Stimulated activated CD4-positive, alpha-beta T cell treated with anti-CD3 and anti-CD28 coated beads, Interleukin-12 subunit alpha, Interleukin-12 subunit beta, amount 100 ng/mL, for 24 hours (primary cell): ENCODE results near the gene SNX30.

Experiments
- DNase-seq, 2 experiments: peaks; one replicate each; pipeline ENCODE4 v3.0.0-alpha.2; 2020; ENCODE audit warnings: low read depth in 2 of 2

SNX30 gene

GRCh38 chr9:112822618-112823017, 72.1 kb downstream of the SNX30 start:
- DNase-seq, result no peak

GRCh38 chr9:112823257-112823656, 72.7 kb downstream of the SNX30 start:
- DNase-seq, result no peak

GRCh38 chr9:112831281-112831851, 80.8 kb downstream of the SNX30 start:
- no peak for DNase-seq

- DNase-seq, result no peak
Measured at GRCh38 chr9:112831969-112832368, 81.4 kb downstream of the SNX30 start.

GRCh38 chr9:112833081-112833480, 82.5 kb downstream of the SNX30 start:
- DNase-seq, result no peak

- no peak for DNase-seq
Measured at GRCh38 chr9:112836394-112836793, 85.8 kb downstream of the SNX30 start.

GRCh38 chr9:112838342-112838741, 87.8 kb downstream of the SNX30 start:
- no peak for DNase-seq

- no peak for DNase-seq
Measured at GRCh38 chr9:112839331-112839730, 88.8 kb downstream of the SNX30 start.

- no peak for DNase-seq
Measured at GRCh38 chr9:112841261-112841660, 90.7 kb downstream of the SNX30 start.

GRCh38 chr9:112842555-112842954, 92.0 kb downstream of the SNX30 start:
- DNase-seq, result no peak

GRCh38 chr9:112844771-112845542, 94.4 kb downstream of the SNX30 start:
- peak; percentile 63 to 77 for DNase-seq

GRCh38 chr9:112846528-112847488, 96.2 kb downstream of the SNX30 start:
- no peak for DNase-seq

GRCh38 chr9:112848316-112849151, 98.0 kb downstream of the SNX30 start:
- no peak for DNase-seq

GRCh38 chr9:112849363-112849922, 98.9 kb downstream of the SNX30 start:
- no peak for DNase-seq

- DNase-seq, result no peak
Measured at GRCh38 chr9:112850840-112851239, 100.3 kb downstream of the SNX30 start.

GRCh38 chr9:112852741-112853504, 102.4 kb downstream of the SNX30 start:
- no peak for DNase-seq

GRCh38 chr9:112853882-112854585, 103.5 kb downstream of the SNX30 start:
- DNase-seq, result no peak

GRCh38 chr9:112854657-112855056, 104.1 kb downstream of the SNX30 start:
- no peak for DNase-seq

GRCh38 chr9:112856200-112856599, 105.6 kb downstream of the SNX30 start:
- no peak for DNase-seq

GRCh38 chr9:112856843-112857242, 106.3 kb downstream of the SNX30 start:
- DNase-seq, result no peak
